Measurements from ENCODE around the gene LCTL.

GRCh38 chr15:66594836-66595235 is 29.0 kb upstream of the LCTL start:
- TF ChIP-seq CTCF (conservative IDR thresholded peaks at IDR 0.05; ENCODE audit: low read length) (no peak), EZH2phosphoT487 (IDR thresholded peaks at IDR 0.05; ENCODE audit: borderline replicate concordance, low read depth, low read length) (no peak)

All from OCI-LY7 (cell line).